ENCODE measurements around the gene SRRT.

Gene SRRT

GRCh38 chr7:100856871-100857282, 18.0 kb upstream of the SRRT start:
- DNase-seq: no peak

- DNase-seq: no peak
Observed at GRCh38 chr7:100859856-100860255, 15.0 kb upstream of the SRRT start.

- DNase-seq: no peak
Observed at GRCh38 chr7:100860702-100861615, 13.9 kb upstream of the SRRT start.

- no peak for DNase-seq
Observed at GRCh38 chr7:100861616-100861985, 13.3 kb upstream of the SRRT start.

GRCh38 chr7:100863406-100863950, 11.4 kb upstream of the SRRT start:
- no peak for DNase-seq

- no peak for DNase-seq
Observed at GRCh38 chr7:100864263-100864845, 10.5 kb upstream of the SRRT start.

DNA sequence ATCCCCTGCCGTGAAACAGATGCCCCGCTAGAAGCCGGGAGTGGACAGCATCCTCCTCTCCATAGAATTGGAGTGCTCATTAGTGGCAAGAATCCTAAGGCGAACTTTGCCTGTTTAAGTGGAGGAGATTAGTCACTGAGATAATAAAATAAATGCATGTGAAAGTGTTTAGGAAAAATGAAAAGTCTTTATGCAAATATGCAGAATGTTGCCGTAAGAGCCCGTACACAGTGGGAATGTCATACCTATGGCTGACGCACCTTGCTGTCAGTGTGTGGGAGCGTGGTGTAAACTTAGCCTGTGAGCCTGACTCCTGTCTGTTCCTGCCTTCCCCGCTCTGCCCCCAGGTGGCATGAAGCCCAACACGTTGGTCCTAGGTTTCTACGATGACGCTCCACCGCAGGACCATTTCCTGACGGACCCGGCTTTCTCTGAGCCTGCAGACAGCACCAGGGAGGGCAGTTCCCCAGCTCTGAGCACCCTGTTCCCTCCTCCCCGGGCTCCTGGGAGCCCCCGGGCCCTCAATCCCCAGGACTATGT, 9.5 kb upstream of the SRRT start:
- no peak for DNase-seq

- peak; percentile 41 for DNase-seq
Observed at GRCh38 chr7:100865938-100866728, 8.8 kb upstream of the SRRT start.

DNA sequence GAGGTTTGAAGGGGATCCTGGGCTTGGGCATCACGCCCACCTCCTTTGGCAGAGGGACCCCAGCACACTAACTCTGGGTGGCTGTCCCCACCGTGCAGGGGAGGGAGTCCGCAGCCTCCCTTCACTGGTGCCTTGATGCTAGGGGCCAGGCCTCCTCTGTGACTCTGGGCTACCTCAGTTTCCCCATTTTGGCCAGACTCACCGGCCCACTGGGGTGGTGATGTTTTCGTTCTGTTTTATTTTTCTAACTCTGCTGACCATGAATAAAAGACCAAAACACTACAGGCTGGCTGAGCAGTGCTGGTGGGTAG, 8.2 kb upstream of the SRRT start:
- DNase-seq: no peak

DNA sequence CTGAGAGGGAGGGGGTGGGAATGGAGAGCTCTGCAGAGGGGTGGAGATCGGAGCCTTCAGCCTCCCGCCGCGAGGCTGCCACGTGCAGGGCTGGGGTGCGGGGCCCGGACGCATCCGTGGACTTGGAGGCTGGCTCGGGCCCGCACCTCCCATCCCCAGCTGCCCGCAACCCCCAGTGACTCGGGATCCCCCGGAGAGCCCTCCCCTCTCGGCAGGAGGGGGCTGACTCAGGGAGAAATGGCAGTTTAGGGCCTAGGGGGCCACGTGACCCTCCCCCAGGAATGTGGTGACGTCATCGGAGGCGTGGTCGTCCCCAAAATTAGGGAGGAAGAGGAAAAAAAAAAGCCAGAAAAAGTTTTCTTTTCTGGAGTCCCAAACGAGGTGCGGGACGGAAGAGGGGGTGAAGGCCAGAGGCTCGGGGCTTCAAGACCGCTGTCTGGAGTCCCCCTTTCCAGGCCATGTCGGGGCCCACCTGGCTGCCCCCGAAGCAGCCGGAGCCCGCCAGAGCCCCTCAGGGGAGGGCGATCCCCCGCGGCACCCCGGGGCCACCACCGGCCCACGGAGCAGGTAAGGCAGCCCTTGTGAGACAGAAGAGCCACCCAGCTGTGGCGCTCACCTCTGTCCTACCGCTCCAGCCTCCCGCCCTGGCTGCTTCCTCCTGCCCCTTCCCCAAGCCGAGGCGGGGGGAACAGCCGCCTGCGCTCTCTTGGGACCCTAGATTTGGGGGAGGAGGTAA, 7.7 kb upstream of the SRRT start, which contains the start of gene TRIP6:
TRIP6 (plus strand) TSS at position 348 of the 736 bp plus-strand sequence; CDS start at position 459, 111 bp downstream.
- no peak for DNase-seq

GRCh38 chr7:100867776-100868485, 7.0 kb upstream of the SRRT start:
- DNase-seq: no peak

GRCh38 chr7:100873599-100874299, 1.2 kb upstream of the SRRT start:
- no peak for DNase-seq

DNA sequence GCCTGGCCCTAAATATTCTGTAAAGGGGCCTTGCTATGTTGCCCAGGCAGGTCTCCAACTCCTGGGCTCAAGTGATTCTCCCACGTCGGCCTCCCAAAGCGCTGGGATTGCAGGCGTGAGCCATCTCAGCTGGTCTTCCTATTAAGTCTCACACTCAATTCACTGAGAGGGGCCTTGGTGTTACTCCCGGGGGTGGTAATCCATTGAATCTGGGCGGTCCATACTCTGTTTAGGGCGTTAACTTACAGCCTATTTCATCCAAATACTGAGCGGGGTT, 665 bp upstream of the SRRT start:
- no peak for DNase-seq

DNA sequence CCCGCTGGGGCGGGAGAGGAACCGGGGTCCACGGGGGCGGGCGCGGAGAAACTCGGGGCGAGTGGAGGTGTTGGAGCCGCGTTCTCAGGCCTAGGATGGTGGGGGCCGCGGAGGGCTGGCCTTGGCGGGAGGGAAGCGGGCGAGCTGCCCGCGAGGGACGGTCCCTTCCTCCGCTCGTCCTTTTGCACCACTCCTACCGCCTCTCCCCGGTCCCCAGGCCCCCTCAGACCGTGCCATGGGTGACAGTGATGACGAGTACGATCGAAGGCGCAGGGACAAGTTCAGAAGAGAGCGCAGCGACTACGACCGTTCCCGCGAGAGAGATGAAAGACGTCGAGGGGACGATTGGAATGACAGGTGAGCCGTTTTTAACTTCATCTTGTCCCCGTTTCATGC, 451 bp downstream of the SRRT start:
- DNase-seq: no peak

DNA sequence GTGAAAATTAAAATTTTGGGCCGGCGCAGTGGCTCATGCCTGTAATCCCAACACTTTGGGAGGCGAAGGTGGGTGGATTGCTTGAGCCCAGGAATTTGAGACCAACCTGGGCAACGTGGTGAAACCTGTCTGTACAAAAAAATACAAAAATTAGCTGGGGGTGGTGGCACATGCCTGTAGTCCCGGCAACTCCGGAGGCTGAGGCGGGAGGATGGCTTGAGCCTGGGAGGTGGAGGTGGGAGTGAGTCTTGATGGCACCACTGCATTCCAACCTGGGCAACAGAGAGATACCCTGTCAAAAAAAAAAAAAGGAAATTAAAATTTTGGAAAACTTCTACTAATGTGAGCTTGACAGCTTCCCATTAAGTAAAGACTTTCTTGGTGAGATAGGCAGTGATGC, 3.1 kb downstream of the SRRT start:
- DNase-seq: no peak

GRCh38 chr7:100878685-100879084, 3.8 kb downstream of the SRRT start:
- DNase-seq: no peak

DNA sequence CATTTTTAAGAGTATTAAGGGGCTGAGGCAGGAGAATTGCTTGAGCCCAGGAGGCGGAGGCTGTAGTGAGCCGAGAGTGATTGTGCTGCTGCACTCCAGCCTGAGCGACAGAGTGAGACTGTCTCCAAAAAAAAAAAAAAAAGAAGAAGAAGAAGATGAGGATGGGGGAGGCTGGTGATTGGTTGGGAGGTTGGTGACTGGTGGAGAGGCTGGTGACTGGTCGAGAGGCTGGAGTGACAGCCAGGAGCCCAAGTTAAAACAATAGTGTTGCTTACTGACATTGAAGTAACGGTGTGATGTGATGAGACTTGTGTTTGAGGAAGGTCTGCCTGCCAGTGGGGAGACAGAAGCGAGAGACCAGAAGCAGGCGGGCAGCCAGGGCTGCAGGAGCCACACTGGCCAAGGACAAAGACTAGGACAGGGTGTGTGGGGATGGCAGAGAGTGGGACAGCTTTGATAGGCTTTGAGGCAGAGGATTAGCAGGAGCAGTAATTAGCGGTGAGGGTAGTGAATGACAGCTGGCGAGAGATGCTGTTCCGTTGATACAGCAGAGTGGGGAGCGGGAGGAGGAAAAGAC, 4.9 kb downstream of the SRRT start:
- DNase-seq: no peak

DNA sequence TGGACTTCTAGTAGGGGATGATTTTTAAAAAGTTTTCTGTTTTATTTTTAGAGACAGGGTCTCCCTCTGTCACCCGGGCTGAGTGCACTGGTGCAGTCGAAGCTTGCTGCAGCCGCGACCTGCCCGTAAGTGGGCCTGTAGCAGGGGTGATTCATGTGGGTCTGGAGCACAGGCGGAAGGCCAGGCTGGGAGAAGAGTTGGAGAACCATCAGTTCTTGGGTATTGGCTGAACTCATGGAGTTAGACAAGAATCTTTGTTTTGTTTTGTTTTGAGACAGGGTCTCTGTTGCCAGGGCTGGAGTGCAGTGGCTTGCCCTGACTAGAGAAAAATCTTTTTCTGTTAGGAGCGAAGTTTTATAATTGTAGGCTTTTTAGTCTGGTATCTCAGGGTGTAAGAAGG, 5.7 kb downstream of the SRRT start:
- DNase-seq: no peak

- DNase-seq: no peak
Observed at GRCh38 chr7:100881136-100881535, 6.2 kb downstream of the SRRT start.

GRCh38 chr7:100882201-100882600, 7.3 kb downstream of the SRRT start:
- no peak for DNase-seq

Data from COR-L47 (cell line).